GM18511 (cell line): Measurements from ENCODE around the gene MIA2.

Experiments
- ATAC-seq: cut with Tn5 transposase; IDR thresholded peaks from one replicate; pipeline ENCODE4 v1.9.1; 2021; ENCODE audit warnings: mild to moderate bottlenecking, moderate library complexity; ENCODE audit not compliant: unreplicated experiment

MIA2 gene

GRCh38 chr14:39381366-39381765 is 147.7 kb downstream of the MIA2 start:
- ATAC-seq, result no peak

GRCh38 chr14:39382463-39382862 is 148.7 kb downstream of the MIA2 start:
- ATAC-seq, result no peak

- ATAC-seq, result peak; percentile 56
These were observed 149.4 kb downstream of the MIA2 start for GRCh38 chr14:39383026-39383660.

- ATAC-seq, result no peak
These were observed 150.0 kb downstream of the MIA2 start for GRCh38 chr14:39383741-39384140.

- ATAC-seq, result no peak
These were observed 150.5 kb downstream of the MIA2 start for GRCh38 chr14:39384177-39384576.

GRCh38 chr14:39393289-39393688 is 159.6 kb downstream of the MIA2 start:
- ATAC-seq, result no peak

- no peak for ATAC-seq
These were observed 162.0 kb downstream of the MIA2 start for GRCh38 chr14:39395555-39396254.

- ATAC-seq, result no peak
These were observed 162.7 kb downstream of the MIA2 start for GRCh38 chr14:39396448-39396847.

GRCh38 chr14:39398382-39398781 is 164.7 kb downstream of the MIA2 start:
- no peak for ATAC-seq

- ATAC-seq, result no peak
These were observed 172.8 kb downstream of the MIA2 start for GRCh38 chr14:39406560-39406959.

- no peak for ATAC-seq
These were observed 182.4 kb downstream of the MIA2 start for GRCh38 chr14:39416072-39416471.

GRCh38 chr14:39417014-39417413 is 183.3 kb downstream of the MIA2 start:
- ATAC-seq, result no peak

- no peak for ATAC-seq
These were observed 185.6 kb downstream of the MIA2 start for GRCh38 chr14:39419272-39419671.

- ATAC-seq, result no peak
These were observed 188.5 kb downstream of the MIA2 start for GRCh38 chr14:39422243-39422642.

GRCh38 chr14:39423793-39424192 is 190.1 kb downstream of the MIA2 start:
- ATAC-seq, result no peak

- no peak for ATAC-seq
These were observed 192.2 kb downstream of the MIA2 start for GRCh38 chr14:39425947-39426346.

- no peak for ATAC-seq
These were observed 192.9 kb downstream of the MIA2 start for GRCh38 chr14:39426605-39427004.

GRCh38 chr14:39428118-39428517 is 194.4 kb downstream of the MIA2 start:
- no peak for ATAC-seq

- ATAC-seq, result peak; percentile 2
These were observed 197.2 kb downstream of the MIA2 start for GRCh38 chr14:39430762-39431415.

GRCh38 chr14:39431416-39432178 is 197.9 kb downstream of the MIA2 start:
- ATAC-seq, result peak; percentile 25

GRCh38 chr14:39432179-39432618 is 198.5 kb downstream of the MIA2 start, which contains the start of gene FBXO33:
TSS of gene FBXO33 (minus strand) at chr14:39432433. CDS start at chr14:39432162, 271 bp downstream.
- ATAC-seq, result peak; percentile 85
